ENCODE measurements around the gene CCKAR.

Gene CCKAR

GRCh38 chr4:26431461-26432180, 58.7 kb downstream of the CCKAR start:
- intact Hi-C loops (cut with DNase I) = no loop called here
- DNase-seq = no peak
